Measurements from ENCODE around the gene ARIH2. TPM values are rescaled to one million over a fixed set of nuclear protein-coding genes. Genes with fewer than 3 reads are reported as not detected.

The ARIH2 gene
- total and polyA plus RNA-seq, 2 experiments from 2014 or later = 76.4 to 118 TPM

- H3K4me1 Mint-ChIP-seq = peaks cover 24% of the 10 kb centered on the region
- H3K27ac Mint-ChIP-seq = peak overlapping the region; percentile 90
- Histone ChIP-seq H2AFZ (no peak overlapping the region), H3K36me3 (ENCODE audit: insufficient read depth) (peaks cover 17% of the 10 kb centered on the region; the same call in 1 of the 2 replicates), H4K20me1 (replicated peaks; ENCODE audit: insufficient read depth) (0 out of 2 replicates have a peak, but pooled peaks cover 3% of the 10 kb centered on the region), H3K9me2 (ENCODE audit: insufficient read depth) (no peaks in the 10 kb centered on the region), H3F3A (replicated peaks; ENCODE audit: low read depth) (no peaks in the 10 kb centered on the region), H3K4me1 (ENCODE audit: insufficient read depth) (peaks cover 33% of the 10 kb centered on the region), H3K27me3 (ENCODE audit: insufficient read depth) (no peaks in the 10 kb centered on the region), H3K4me3 (peak overlapping the region; percentile 34), H3K4me2 (peak overlapping the region; percentile 62), H3K79me2 (replicated peaks; ENCODE audit: insufficient read depth) (peaks cover 35% of the 10 kb centered on the region; the same call in 1 of the 2 replicates), H3K27ac (ENCODE audit: low read depth) (peak overlapping the region; percentile 88)
- no peak for TF ChIP-seq CREB1 (CRISPR knock-in tag; IDR thresholded peaks at IDR 0.05; ENCODE audit: low read depth)
- TF ChIP-seq NANOG (IDR thresholded peaks at IDR 0.05; ENCODE audit: borderline replicate concordance) = no peak
- no peak for TF ChIP-seq REST (IDR thresholded peaks at IDR 0.05; ENCODE audit: unreplicated experiment)
- TF ChIP-seq EZH2phosphoT487 (IDR thresholded peaks at IDR 0.05; ENCODE audit: unreplicated experiment) = no peak
- no peak for TF ChIP-seq ZNF331 (CRISPR knock-in tag; IDR thresholded peaks at IDR 0.05; ENCODE audit: low read depth)
- TF ChIP-seq ETS1 (IDR thresholded peaks at IDR 0.05) = no peak
- no peak for TF ChIP-seq CTCF (conservative IDR thresholded peaks at IDR 0.05; ENCODE audit: low read depth in 2 of 2)
- no peak for TF ChIP-seq EZH2 (IDR thresholded peaks at IDR 0.05; ENCODE audit: low read depth, unreplicated experiment)
- ATAC-seq = peak; percentile 61
- H3K27me3 Mint-ChIP-seq (ENCODE audit: insufficient read depth, low read depth, poor library complexity) = peaks cover 2% of the 10 kb centered on the region
- H3K4me3 Mint-ChIP-seq = peak overlapping the region; percentile 51
- H3K9me3 Mint-ChIP-seq = no peaks in the 10 kb centered on the region
- peaks cover 32% of the 10 kb centered on the region for H3K36me3 Mint-ChIP-seq (ENCODE audit: low read depth)
- DNase-seq (ENCODE audit: low spot score) = peak; percentile 37
Measured at GRCh38 chr3:48962939-48963338, 44.3 kb downstream of the ARIH2 start.

- peaks cover 2% of the 10 kb centered on the region for H3K27me3 Mint-ChIP-seq (ENCODE audit: insufficient read depth, low read depth, poor library complexity)
- H3K79me2 ChIP-seq (replicated peaks; ENCODE audit: insufficient read depth) = peaks cover 30% of the 10 kb centered on the region; the same call in 1 of the 2 replicates
- peaks cover 24% of the 10 kb centered on the region for H3K4me1 Mint-ChIP-seq
- H3K9me3 Mint-ChIP-seq = no peaks in the 10 kb centered on the region
- H3K9me2 ChIP-seq (ENCODE audit: insufficient read depth) = no peaks in the 10 kb centered on the region
- peak overlapping the region; percentile 51 for H3K4me3 Mint-ChIP-seq
- H3K36me3 Mint-ChIP-seq (ENCODE audit: low read depth) = peaks cover 34% of the 10 kb centered on the region
- no peaks in the 10 kb centered on the region for H3F3A ChIP-seq (replicated peaks; ENCODE audit: low read depth)
- H4K20me1 ChIP-seq (replicated peaks; ENCODE audit: insufficient read depth) = 0 out of 2 replicates have a peak, but pooled peaks cover 3% of the 10 kb centered on the region
- H3K27me3 ChIP-seq (ENCODE audit: insufficient read depth) = no peaks in the 10 kb centered on the region
- no peak overlapping the region for H2AFZ ChIP-seq
- peak overlapping the region; percentile 62 for H3K4me2 ChIP-seq
- H3K27ac ChIP-seq (ENCODE audit: low read depth) = peak overlapping the region; percentile 88
- DNase-seq (ENCODE audit: low spot score) (peak; percentile 23), ATAC-seq (no peak; the same call in 2 of the 3 replicates)
- H3K4me1 ChIP-seq (ENCODE audit: insufficient read depth) = peaks cover 33% of the 10 kb centered on the region
- H3K4me3 ChIP-seq = peak overlapping the region; percentile 34
- H3K36me3 ChIP-seq (ENCODE audit: insufficient read depth) = peaks cover 20% of the 10 kb centered on the region; the same call in 1 of the 2 replicates
- peak overlapping the region; percentile 90 for H3K27ac Mint-ChIP-seq
- peak; percentile 94 for TF ChIP-seq NANOG (IDR thresholded peaks at IDR 0.05; ENCODE audit: borderline replicate concordance)
Measured at GRCh38 chr3:48963591-48963990, 44.9 kb downstream of the ARIH2 start.
